Esophagus mucosa (tissue), 1 donor: ENCODE results near the gene JMJD8. TPM values are rescaled to one million over a fixed set of nuclear protein-coding genes. Genes with fewer than 3 reads are reported as not detected.

Source experiments
- ATAC-seq: fragments of 200-7000 bp; cut with Tn5 transposase; one replicate; pipeline ENCODE4 v1.9.1; 2020
- total RNA-seq: library from RNA; stranded (reverse); gene quantifications from one replicate; pipeline ENCODE4 v1.2.4, GENCODE V29; 2023
- donor health status: DM: yes; HTN: yes; CAD: no.

JMJD8 gene
- total RNA-seq, 1 donor from 2014 or later = 31.7 TPM

- ATAC-seq = no peak
Observed at GRCh38 chr16:709566-710499, 25.7 kb upstream of the JMJD8 start.

DNA sequence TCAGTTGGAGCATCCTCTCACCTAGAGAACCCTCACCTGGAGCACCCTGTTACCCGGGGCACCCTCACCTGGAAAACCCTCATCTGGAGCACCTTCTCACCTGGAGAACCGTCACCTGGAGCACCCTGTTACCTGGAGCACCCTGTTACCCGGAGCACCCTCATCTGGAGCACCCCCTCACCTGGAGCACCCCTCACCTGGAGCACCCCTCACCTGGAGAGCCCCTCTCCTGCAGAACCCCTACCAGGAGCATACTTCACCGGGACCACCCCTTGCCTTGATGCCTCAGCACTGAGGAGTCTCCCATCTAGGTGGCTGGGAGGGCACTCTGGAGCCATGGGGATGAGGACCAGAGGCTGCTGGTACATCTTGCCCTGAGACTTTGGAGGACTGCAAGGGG is 24.8 kb upstream of the JMJD8 start:
- no peak for ATAC-seq

- ATAC-seq = no peak
Observed at GRCh38 chr16:708019-708418, 23.9 kb upstream of the JMJD8 start.

DNA sequence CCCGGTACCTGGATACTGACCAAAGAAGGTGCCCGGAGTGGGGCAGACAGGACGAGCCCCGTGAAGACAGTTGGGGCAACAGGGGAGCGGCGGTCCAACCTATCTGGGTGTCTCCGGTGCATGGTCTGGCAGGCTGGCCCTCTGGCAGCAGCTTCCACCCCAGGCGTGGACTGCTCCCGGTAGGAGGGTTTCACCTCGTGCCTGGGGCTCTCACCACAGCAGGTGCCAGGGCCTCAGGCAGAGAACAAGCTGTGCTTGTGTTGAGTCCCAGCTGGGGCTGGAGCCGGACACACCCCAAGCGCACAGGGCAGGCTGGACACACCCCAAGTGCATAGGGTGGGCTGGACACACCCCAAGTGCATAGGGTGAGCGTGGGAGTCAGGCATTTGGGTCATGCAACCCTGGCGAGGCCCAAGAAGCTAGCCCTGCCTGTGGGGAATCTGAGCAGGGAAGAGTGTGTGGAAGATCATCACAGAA is 23.0 kb upstream of the JMJD8 start:
- peak; percentile 7 for ATAC-seq

DNA sequence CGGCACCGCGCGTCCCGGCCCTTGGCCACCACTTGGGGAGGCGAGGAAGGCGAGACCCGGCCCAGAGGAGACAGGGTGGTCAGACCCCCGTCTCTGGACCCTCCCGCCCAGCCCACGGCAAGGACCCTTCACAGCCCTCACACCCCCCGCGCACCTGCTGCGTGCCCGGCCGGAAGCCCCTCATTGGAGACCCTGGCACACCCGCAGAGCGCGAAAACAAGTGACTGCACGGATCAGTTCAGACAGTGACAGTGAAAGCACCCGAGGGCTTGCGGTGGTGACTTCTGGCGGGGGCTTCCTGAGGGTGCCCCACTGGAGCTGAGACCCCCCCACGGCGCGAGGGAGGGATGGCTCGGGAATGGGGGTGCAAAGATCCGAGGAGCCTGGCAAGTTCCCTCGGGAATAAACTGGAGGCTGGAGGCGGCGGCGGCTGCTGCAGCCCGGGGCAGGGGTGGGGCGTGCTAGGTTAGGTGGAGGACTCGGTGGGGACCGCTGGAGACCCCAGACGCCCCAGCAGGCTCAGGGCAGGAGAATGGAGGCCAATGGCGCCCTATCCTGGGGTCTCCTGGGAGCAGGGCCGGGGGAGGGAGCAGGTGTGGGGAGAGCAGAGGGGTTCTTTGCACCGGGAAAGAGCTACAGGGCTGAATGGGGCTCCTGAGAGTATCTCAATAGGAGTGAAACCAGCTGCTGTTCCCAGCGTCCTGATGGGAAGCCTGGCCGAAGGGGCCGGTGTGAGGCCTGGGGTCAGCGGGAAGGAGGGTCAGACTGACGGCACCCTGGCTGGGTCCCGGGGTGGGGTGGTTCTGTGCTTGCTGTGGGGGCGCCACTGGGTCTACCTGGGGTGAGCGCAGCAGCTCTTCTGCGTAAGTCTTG is 22.3 kb upstream of the JMJD8 start:
- ATAC-seq = no peak

DNA sequence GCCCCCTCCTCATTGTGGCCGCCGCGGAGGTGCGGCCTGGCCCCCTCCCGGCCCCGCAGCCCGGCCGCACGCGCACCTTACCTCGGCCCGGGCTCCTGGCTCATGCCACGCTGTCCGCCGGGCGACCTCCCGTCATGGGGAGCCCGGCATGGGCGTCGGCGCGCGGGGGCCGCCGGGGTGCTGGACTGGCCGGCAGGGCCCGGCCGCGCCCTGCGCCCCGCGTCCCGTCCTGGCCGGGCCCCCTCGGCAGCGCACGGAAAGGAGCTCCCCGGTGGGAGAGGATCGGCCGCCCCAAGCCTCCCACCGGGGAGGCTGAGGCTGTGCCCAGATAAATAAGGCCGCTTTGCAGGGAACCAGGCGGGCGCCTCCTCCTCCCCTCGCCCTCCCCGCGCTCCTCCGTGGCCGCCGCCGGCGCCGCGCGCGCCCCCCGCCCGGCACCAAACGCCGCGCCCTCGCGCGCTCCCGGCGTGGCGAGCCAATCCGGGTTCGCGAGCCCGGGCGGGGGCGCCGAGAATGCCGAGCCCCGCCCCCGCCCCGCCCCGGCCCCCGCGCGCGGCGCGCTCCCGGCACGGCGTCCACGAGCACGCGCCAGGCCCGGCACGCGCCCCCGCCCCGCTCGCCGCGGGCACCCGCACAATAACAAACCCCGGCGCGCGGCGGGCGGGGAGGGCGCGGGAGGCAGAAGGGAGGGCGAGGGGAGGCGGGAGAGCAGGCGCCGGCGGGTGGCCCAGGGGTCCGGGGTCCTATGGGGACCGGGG is 21.5 kb upstream of the JMJD8 start, which contains the start of gene FBXL16:
FBXL16 (minus strand) TSS at position 371 of the 758 bp plus-strand sequence. CDS start 8,396 bp downstream, outside the sequence.
- ATAC-seq = no peak

- ATAC-seq = no peak
Observed at GRCh38 chr16:704552-705380, 20.6 kb upstream of the JMJD8 start.

- no peak for ATAC-seq
Observed at GRCh38 chr16:704047-704446, 19.9 kb upstream of the JMJD8 start.

GRCh38 chr16:703406-703805 is 19.3 kb upstream of the JMJD8 start:
- no peak for ATAC-seq

DNA sequence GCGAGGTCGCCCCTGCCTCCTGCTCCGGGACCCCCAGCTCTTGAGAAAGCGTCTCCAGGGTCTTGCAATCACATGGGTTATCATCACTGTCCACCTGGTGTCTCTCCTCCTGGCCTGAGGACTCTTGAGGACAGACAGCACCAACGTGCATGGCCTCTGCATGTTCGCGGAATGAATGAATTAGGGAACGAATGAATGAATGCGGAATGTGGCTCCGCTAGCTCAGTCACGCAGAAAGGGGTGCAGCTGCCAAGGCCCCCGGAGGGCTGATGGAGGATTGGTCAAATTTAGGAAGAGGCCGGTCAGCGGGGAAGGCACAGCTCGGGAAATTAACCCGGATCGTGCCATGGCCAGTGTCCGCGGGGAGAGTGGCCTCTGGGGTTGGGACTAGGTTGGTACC is 18.2 kb upstream of the JMJD8 start:
- ATAC-seq = no peak

DNA sequence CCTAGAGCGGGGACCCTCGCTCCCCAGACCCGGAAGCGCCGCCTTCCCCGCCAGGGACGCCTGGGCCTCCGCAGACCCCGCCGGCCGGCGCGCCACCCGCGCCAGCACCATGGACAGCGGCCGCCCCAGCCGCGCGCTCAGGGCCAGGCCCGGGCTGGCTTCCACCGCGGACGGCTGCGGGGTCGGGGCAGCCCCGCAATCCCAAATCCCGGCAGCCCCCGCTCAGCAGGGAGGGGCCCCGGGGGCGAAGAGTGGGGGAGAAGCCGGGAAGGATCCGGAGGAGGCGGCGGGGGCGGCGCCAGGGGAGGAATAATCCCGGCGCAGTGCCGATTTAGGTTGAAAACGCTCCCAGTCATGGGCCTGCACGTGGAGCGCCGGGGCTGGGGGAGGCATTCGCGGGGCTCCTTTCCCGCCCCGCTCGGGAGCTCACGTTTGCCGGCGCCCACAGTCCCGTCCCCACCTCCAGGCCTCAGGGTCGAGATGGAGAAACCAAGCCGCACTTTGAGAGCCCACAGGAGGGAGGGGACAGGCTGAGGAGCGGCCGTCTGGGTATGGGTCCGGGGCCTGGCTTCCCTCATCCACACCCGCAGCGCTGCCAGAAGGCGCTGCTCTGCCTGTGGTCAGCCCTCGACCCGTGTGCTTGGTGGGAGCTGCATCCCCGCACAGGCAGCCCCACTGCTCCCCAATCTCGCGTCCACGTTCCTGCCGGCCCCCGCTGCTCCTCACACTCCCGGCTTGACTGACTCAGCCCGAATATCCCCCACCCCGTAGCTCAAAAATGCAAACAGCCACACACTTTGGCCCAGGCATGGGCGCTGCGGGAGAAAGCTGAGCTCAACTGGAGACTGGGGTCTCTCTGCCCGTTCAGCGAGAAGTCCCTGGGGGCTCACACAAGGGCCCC is 16.8 kb upstream of the JMJD8 start:
- no peak for ATAC-seq

DNA sequence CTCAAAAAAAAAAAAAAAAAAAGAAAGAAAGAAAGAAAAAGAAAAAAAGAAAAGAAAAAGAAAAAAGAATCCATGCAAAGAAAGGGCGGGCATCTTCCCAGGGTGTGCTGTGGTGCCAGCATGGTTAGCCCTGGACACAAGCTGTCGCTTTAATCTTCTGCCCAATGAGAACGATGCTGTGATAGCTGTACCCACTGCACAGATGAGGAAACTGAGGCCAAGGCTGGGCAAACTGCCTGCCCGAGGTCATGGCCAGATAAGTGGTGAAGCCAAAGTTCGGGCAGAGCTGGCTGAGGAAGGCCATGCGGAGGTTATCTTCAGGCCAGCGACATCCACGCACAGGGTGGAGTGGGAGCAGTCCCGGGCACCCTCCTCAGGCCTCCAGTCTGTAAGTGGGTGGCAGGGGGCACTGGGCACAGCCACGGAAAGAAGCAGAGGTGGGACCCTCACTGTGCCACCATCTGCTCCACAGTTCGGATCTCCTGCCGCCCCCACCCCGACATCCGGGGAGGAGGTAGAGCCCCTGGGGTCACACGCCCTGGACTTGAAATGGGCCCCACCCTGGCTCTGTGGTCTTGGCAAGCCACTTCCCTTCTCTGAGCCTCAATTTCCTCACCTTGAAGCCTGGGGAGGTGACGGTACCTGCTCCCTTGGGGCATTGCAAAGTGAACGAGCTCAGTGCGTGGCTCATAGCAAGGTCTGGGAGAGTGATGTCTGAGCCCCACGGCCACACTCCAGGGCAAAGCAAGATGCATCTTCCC is 15.0 kb upstream of the JMJD8 start:
- no peak for ATAC-seq

DNA sequence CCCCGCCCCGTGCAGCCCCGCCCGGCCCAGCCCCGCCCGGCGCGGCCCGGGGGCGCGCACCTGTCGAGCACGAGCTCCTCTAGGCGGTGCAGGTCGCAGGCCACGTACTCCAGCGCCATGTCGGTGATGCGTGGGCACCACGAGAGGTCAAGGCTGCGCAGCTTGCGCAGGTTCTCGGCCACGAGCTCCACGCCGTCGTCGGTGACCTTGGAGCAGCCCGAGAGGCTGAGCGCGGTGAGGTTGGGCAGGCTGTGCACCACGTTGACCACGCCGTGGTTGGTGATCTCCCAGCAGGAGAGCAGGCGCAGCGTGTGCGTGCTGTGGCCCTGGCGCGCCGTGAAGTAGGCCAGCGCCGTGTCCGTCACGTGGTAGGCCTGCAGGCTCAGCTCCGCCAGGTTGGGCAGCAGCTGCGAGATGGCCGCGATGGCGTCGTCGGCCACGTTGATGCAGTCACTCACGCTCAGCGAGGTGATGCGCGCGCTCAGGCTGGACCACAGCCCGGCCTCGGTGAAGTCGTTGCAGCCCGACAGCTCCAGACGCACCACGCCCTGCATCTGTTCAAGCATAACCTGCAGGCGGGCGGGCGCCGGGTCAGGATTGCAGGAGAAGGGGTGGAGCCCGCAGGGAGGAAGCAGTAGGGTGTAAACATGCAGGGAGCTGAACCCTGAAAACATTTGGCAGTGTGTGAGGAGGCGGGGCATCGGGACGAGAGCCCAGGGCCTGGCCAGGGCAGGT is 11.4 kb upstream of the JMJD8 start:
- peak; percentile 84 for ATAC-seq

GRCh38 chr16:694863-695354 is 10.8 kb upstream of the JMJD8 start:
- no peak for ATAC-seq

- ATAC-seq = peak; percentile 4
Observed at GRCh38 chr16:694187-694862, 10.2 kb upstream of the JMJD8 start.

DNA sequence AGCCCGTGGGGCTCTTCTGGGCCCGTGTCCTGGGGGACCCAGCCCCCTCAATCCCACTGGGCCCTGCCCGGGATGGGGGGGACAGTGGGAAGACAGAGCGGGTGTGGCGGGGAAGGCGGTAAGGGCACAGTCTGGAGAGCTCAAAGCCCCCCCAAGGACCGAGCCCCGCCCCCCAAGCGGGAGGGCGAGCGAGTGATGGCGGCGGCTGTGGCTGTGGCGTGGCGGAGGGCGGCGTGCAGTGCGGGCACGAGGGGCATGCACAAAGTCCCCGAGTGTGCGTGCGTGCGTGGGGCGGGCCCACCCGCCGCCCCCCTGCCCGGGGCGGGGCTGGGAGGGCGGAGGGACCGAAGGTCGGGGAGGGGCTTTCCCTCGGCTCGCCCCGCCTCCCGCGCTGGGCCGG is 9.6 kb upstream of the JMJD8 start:
- no peak for ATAC-seq

DNA sequence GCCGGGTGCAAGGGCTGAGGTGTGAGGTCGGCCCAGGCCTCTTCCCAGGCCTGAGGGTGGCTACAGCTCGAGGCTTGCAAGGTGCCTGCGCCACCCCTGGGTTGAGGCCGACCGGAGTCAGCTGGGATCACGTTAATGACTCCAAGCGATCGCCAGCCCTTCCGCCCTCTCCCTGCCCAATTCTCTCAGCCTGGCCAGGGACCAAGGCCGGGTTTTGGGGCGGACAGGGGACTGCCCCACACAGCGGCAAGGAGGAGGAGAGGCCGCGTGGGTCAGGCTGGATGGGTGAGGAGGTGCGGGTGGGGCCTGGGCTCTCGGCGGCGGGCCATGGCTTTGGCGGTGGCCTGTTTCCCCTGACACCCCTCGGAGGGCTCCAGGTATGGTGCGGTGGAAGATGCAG is 9.2 kb upstream of the JMJD8 start:
- peak; percentile 3 for ATAC-seq
